Endothelial cell of umbilical vein (primary cell): ENCODE results near the gene OAF. TPM values are rescaled to one million over a fixed set of nuclear protein-coding genes. Genes with fewer than 3 reads are reported as not detected.

Experiments
- BruUV-seq: library from RNA; stranded (reverse); fragments of 400-500 nt; replicated peaks from 2 replicates; lab custom pipeline; 2021; lab: Mats Ljungman, UMichigan
- CTCF ChIA-PET: fragments of 300-600, 350-600 bp; sonication (Branson Sonifier 250); formaldehyde crosslinking; loops from one replicate; lab custom pipeline; 2021; ENCODE audit warnings: antibody characterized with exemption, inconsistent platforms; lab: Charles Lee
- POLR2A ChIA-PET: fragments of 300-600, 350-600 bp; sonication (Branson Sonifier 250); formaldehyde crosslinking; loops from one replicate; lab custom pipeline; 2021; ENCODE audit warnings: antibody characterized with exemption, inconsistent platforms; lab: Charles Lee
- DNase-seq: peaks from one replicate; pipeline ENCODE4 v3.0.0-alpha.2; 2011; ENCODE audit warnings: low read depth, low spot score
- FAIRE-seq: peaks from 2 replicates; lab custom pipeline; 2011; peaks lifted over from hg19 to GRCh38; lab: Jason Lieb, UNC
- H2AFZ ChIP-seq: 2 replicates; pipeline ENCODE4 v1.6.0; 2012; ENCODE audit warnings: low read depth, low read length, control low read depth, inconsistent platforms
- H3K27ac ChIP-seq: 2 replicates; pipeline ENCODE4 v1.5.1; 2011; ENCODE audit warnings: low read depth, mild to moderate bottlenecking, control low read depth, low read length, moderate library complexity; ENCODE audit not compliant: insufficient read depth
- H3K27me3 ChIP-seq, 2 experiments: 2 replicates each; pipeline versions ENCODE4 v1.6.0 to v1.6.1; 2011; ENCODE audit warnings: low read length in 2 of 2, mixed read lengths in 1 of 2; ENCODE audit not compliant: control insufficient read depth in 2 of 2, insufficient read depth in 2 of 2
- H3K36me3 ChIP-seq, 2 experiments: 2 replicates in 1 of 2; 3 replicates in 1 of 2; pipeline ENCODE4 v1.5.1; 2011; ENCODE audit warnings: low read length in 2 of 2, mild to moderate bottlenecking in 1 of 2, moderate library complexity in 1 of 2; ENCODE audit not compliant: control insufficient read depth in 2 of 2, insufficient read depth in 2 of 2; ENCODE audit errors: extremely low read depth in 1 of 2
- H3K4me1 ChIP-seq: 3 replicates; pipeline ENCODE4 v1.5.1; 2011; ENCODE audit warnings: mild to moderate bottlenecking, low read length; ENCODE audit not compliant: control insufficient read depth, insufficient read depth; ENCODE audit errors: extremely low read depth
- H3K4me2 ChIP-seq: 2 replicates; pipeline ENCODE4 v1.6.1; 2011; ENCODE audit warnings: low read length, control low read depth, mixed read lengths; ENCODE audit not compliant: insufficient read depth
- H3K4me3 ChIP-seq, 3 experiments: fragments of 200-600 bp in 1 of 3; sonication (generic), shearing (Covaris generic) in 1 of 3; replicated peaks in 1 of 3; 2 replicates each; pipeline ENCODE4 v1.5.1; 2011 to 2016; ENCODE audit warnings: control low read depth in 3 of 3, low read length in 3 of 3, mild to moderate bottlenecking in 2 of 3, inconsistent platforms in 1 of 3, low read depth in 1 of 3, moderate library complexity in 1 of 3; ENCODE audit not compliant: insufficient read depth in 1 of 3
- H3K79me2 ChIP-seq: 2 replicates; pipeline ENCODE4 v1.6.0; 2012; ENCODE audit warnings: low read length, inconsistent platforms; ENCODE audit not compliant: control insufficient read depth, insufficient read depth
- H3K9ac ChIP-seq: replicated peaks from 2 replicates; pipeline ENCODE3; 2011; ENCODE audit warnings: low read length, control low read depth; ENCODE audit not compliant: insufficient read depth; ENCODE audit errors: extremely low read depth
- H3K9me1 ChIP-seq: replicated peaks from 3 replicates; pipeline ENCODE4 v1.6.0; 2011; ENCODE audit warnings: mild to moderate bottlenecking, low read length; ENCODE audit not compliant: control insufficient read depth, insufficient read depth; ENCODE audit errors: extremely low read depth
- H3K9me3 ChIP-seq: replicated peaks from 2 replicates; pipeline ENCODE4 v1.5.1; 2012; ENCODE audit warnings: low read length, inconsistent platforms; ENCODE audit not compliant: control insufficient read depth, insufficient read depth
- H4K20me1 ChIP-seq: replicated peaks from 2 replicates; pipeline ENCODE3; 2011; ENCODE audit warnings: mild to moderate bottlenecking, low read length; ENCODE audit not compliant: control insufficient read depth, insufficient read depth; ENCODE audit errors: extremely low read depth
- CTCF ChIP-seq, 2 donors: IDR thresholded peaks; 1 replicate in 1 of 2; 2 replicates in 1 of 2; pipeline ENCODE4 v1.5.1; 2011; ENCODE audit warnings: low read length in 2 of 2, mild to moderate bottlenecking in 2 of 2, moderate library complexity in 2 of 2, control low read depth in 1 of 2, inconsistent platforms in 1 of 2, low read depth in 1 of 2; ENCODE audit not compliant: insufficient read depth in 1 of 2; ENCODE audit errors: extremely low read depth in 1 of 2
- EZH2 ChIP-seq: IDR thresholded peaks from 2 replicates; pipeline ENCODE4 v1.6.1; 2012; ENCODE audit warnings: borderline replicate concordance, low read depth, mild to moderate bottlenecking, moderate library complexity, low read length, inconsistent platforms; ENCODE audit not compliant: severe bottlenecking
- FOS ChIP-seq: IDR thresholded peaks from 2 replicates; pipeline ENCODE4 v1.6.1; 2011; ENCODE audit warnings: mild to moderate bottlenecking, low read length, moderate library complexity, borderline replicate concordance; ENCODE audit not compliant: insufficient read depth
- GATA2 ChIP-seq: IDR thresholded peaks from 2 replicates; pipeline ENCODE4 v1.7.0; 2011; ENCODE audit warnings: low read depth, mild to moderate bottlenecking, moderate library complexity, mixed read lengths, low read length; ENCODE audit not compliant: insufficient read length, insufficient read depth
- JUN ChIP-seq: IDR thresholded peaks from 2 replicates; pipeline ENCODE4 v1.6.1; 2011; ENCODE audit warnings: borderline replicate concordance, low read depth; ENCODE audit not compliant: insufficient read length, insufficient read depth
- MYC ChIP-seq: IDR thresholded peaks from one replicate; pipeline ENCODE4 v1.6.1; 2011; ENCODE audit warnings: mild to moderate bottlenecking, low read depth, low read length
- POLR2A ChIP-seq: IDR thresholded peaks from 2 replicates; pipeline ENCODE4 v1.6.1; 2012; ENCODE audit warnings: low read depth, mild to moderate bottlenecking, control low read depth, low read length
- POLR2AphosphoS5 ChIP-seq: IDR thresholded peaks from 2 replicates; pipeline ENCODE4 v1.6.1; 2012; ENCODE audit warnings: low read depth, mild to moderate bottlenecking, control low read depth, low read length, moderate library complexity; ENCODE audit not compliant: insufficient read depth
- dilution Hi-C: fragments of 300-500 bp; cut with MboI; formaldehyde crosslinking; loops from one replicate; pipeline ENCODE4 v1.15.0; 2019; ENCODE audit warnings: low sequenced_read_pairs; ENCODE audit not compliant: extremely low pct_ligation_motif_present
- intact Hi-C: fragments of 100-400 bp; cut with micrococcal nuclease; formaldehyde crosslinking; loops from one replicate; pipeline ENCODE4 v1.10.0; 2022
- polyA plus RNA-seq, 4 experiments: library from polyadenylated mRNA; depleted of rRNA in 3 of 4; stranded (reverse) in 3 of 4; unstranded in 1 of 4; fragments of >200 nt; gene quantifications; 2 replicates each; pipeline versions ENCODE4 v1.2.1 to v1.2.3, GENCODE V29; 2011 to 2012; ENCODE audit warnings: missing spikeins in 1 of 4
- total RNA-seq: library from RNA; stranded (reverse); gene quantifications from 2 replicates; pipeline ENCODE4 v1.2.3, GENCODE V29; 2021
- TF ChIP-seq, protein P1 (sequence below): IDR thresholded peaks from 2 replicates; pipeline ENCODE4 v1.6.1; 2011; ENCODE audit not compliant: insufficient read depth, insufficient read length

Gene OAF
- total and polyA plus RNA-seq, 2 donors (not counting 3 experiments of a cell fraction or from before 2014, with no cell fraction given): 32.1 to 33.8 TPM

GRCh38 chr11:120211522-120212258 is 858 bp downstream of the OAF start:
- Histone ChIP-seq H3K27me3 (no peaks in the 10 kb centered on the region), H3K9ac (peak overlapping the region; percentile 56), H3K27ac (peak overlapping the region; percentile 43), H2AFZ (peak overlapping the region; percentile 77), H3K9me1 (no peaks in the 10 kb centered on the region), H3K4me2 (peak overlapping the region; percentile 67), H4K20me1 (no peaks in the 10 kb centered on the region), H3K36me3 (no peaks in the 10 kb centered on the region), H3K4me1 (peaks cover 41% of the 10 kb centered on the region), H3K9me3 (no peaks in the 10 kb centered on the region), H3K4me3 (peak overlapping the region; percentile 37 to 67 (median 60)), H3K79me2 (peaks cover 9% of the 10 kb centered on the region)
- POLR2A ChIA-PET: no interaction called here
- peak; percentile 34 for DNase-seq
- dilution Hi-C loops (no loop called here), intact Hi-C loops (loop anchor here (1.0 to 10.0 kb wide), 5 partner anchors 14 to 857 kb away; partner anchors contain the start of gene NECTIN1)
- no peak for TF ChIP-seq POLR2A
- no peak for TF ChIP-seq EZH2
- TF ChIP-seq POLR2AphosphoS5: no peak
- TF ChIP-seq GATA2: no peak
- TF ChIP-seq, protein P1, sequence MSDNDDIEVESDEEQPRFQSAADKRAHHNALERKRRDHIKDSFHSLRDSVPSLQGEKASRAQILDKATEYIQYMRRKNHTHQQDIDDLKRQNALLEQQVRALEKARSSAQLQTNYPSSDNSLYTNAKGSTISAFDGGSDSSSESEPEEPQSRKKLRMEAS: no peak
- TF ChIP-seq FOS: no peak
- no peak for TF ChIP-seq MYC
- no peak for TF ChIP-seq JUN
- no peak for TF ChIP-seq CTCF (IDR thresholded peaks at IDR 0.05; ENCODE audit: extremely low read depth in 1 of 2, insufficient read depth in 1 of 2, low read depth in 1 of 2, low read length in 2 of 2)
- BruUV-seq: TSS peak; percentile 45
- no peak for FAIRE-seq
- CTCF ChIA-PET: interaction anchor here (0.6 to 5.0 kb wide), 9 partner anchors 15 to 483 kb away, joined by 3 to 19 read pairs (median 6); partner anchors contain the start of gene NECTIN1
